K562 (cell line): ENCODE results near the gene UBE2I. TPM values are rescaled to one million over a fixed set of nuclear protein-coding genes. Genes with fewer than 3 reads are reported as not detected.

Experiments
- CXXC5 ChIP-seq: fragments of 250-450 bp; sonication (Bioruptor Pico); IDR thresholded peaks from 2 replicates; pipeline ENCODE4 v1.8.0; 2022; ENCODE audit warnings: inconsistent platforms, mild to moderate bottlenecking, moderate library complexity
- DIDO1 ChIP-seq: fragments of 450-650 bp; IDR thresholded peaks from 2 replicates; pipeline ENCODE4 v1.6.1; 2016; ENCODE audit warnings: low read depth, missing biosample characterization, missing genetic modification characterization
- FOXA1 ChIP-seq: fragments of 450-650 bp; IDR thresholded peaks from 2 replicates; pipeline ENCODE4 v1.6.1; 2016; ENCODE audit warnings: mild to moderate bottlenecking, borderline replicate concordance
- FOXK1 ChIP-seq: sonication (generic); formaldehyde crosslinking; IDR thresholded peaks from 2 replicates; pipeline ENCODE4 v1.8.0; 2022; ENCODE audit warnings: missing genetic modification reagents, mild to moderate bottlenecking, borderline replicate concordance
- GABPA ChIP-seq: fragments of 200-800 bp; sonication (Bioruptor generic); conservative IDR thresholded peaks from 2 replicates; pipeline ENCODE4 v1.6.1; 2016; ENCODE audit warnings: low read depth, missing genetic modification characterization, missing compliant biosample characterization
- GATAD2B ChIP-seq: fragments of 450-650 bp; IDR thresholded peaks from 2 replicates; pipeline ENCODE4 v1.6.1; 2017; ENCODE audit warnings: mild to moderate bottlenecking, borderline replicate concordance
- KDM1A ChIP-seq, 2 experiments: fragments of 450-650 bp; IDR thresholded peaks; 2 replicates each; pipeline ENCODE4 v1.6.1; 2016; ENCODE audit warnings: mild to moderate bottlenecking in 2 of 2
- MAFG ChIP-seq: fragments of 450-650 bp; conservative IDR thresholded peaks from 2 replicates; pipeline ENCODE4 v1.6.1; 2016; ENCODE audit warnings: missing genetic modification characterization, missing compliant biosample characterization
- NR2C2 ChIP-seq, 2 experiments: fragments of 200-800 bp in 1 of 2; sonication (Bioruptor generic) in 1 of 2; sonication (generic) in 1 of 2; formaldehyde crosslinking in 1 of 2; IDR thresholded peaks; 2 replicates each; pipeline versions ENCODE4 v1.6.1 to v1.8.0; 2016 to 2022; ENCODE audit warnings: mild to moderate bottlenecking in 1 of 2, missing compliant biosample characterization in 1 of 2, missing genetic modification characterization in 1 of 2, missing genetic modification reagents in 1 of 2
- NR4A1 ChIP-seq, 2 experiments: fragments of 250-450 bp in 1 of 2; fragments of 450-650 bp in 1 of 2; sonication (Bioruptor Pico) in 1 of 2; IDR thresholded peaks; 2 replicates each; pipeline versions ENCODE4 v1.4.0 to v1.6.1; 2016 to 2020; ENCODE audit warnings: mild to moderate bottlenecking in 2 of 2, missing compliant biosample characterization in 1 of 2, missing genetic modification characterization in 1 of 2, moderate library complexity in 1 of 2
- TAF9B ChIP-seq: fragments of 450-650 bp; IDR thresholded peaks from 2 replicates; pipeline ENCODE4 v1.6.1; 2018; ENCODE audit warnings: mild to moderate bottlenecking; ENCODE audit not compliant: partially characterized antibody
- TARDBP ChIP-seq: fragments of 450-650 bp; IDR thresholded peaks from 2 replicates; pipeline ENCODE4 v1.6.1; 2016
- TBL1XR1 ChIP-seq, 2 experiments: IDR thresholded peaks; 2 replicates each; pipeline ENCODE4 v1.6.1; 2012; ENCODE audit warnings: improper control_type of control experiment in 2 of 2, low read length in 2 of 2, mild to moderate bottlenecking in 1 of 2
- TFAM ChIP-seq: fragments of 250-450 bp; sonication (Bioruptor Pico); conservative IDR thresholded peaks from 2 replicates; pipeline ENCODE4 v1.5.0; 2021; ENCODE audit warnings: mild to moderate bottlenecking, moderate library complexity
- ZNF174 ChIP-seq: fragments of 250-450 bp; sonication (Bioruptor Pico); IDR thresholded peaks from 2 replicates; pipeline ENCODE4 v1.4.0; 2020; ENCODE audit warnings: mild to moderate bottlenecking
- ZNF184 ChIP-seq: sonication (generic); formaldehyde crosslinking; IDR thresholded peaks from 2 replicates; pipeline ENCODE4 v1.5.0; 2020; ENCODE audit warnings: missing genetic modification reagents
- ZNF3 ChIP-seq: fragments of 250-450 bp; sonication (Bioruptor Pico); IDR thresholded peaks from 2 replicates; pipeline ENCODE4 v1.5.0; 2021; ENCODE audit warnings: mild to moderate bottlenecking, moderate library complexity
- ZNF316 ChIP-seq: fragments of 450-650 bp; IDR thresholded peaks from 2 replicates; pipeline ENCODE4 v1.6.1; 2016
- ZNF444 ChIP-seq: fragments of 250-450 bp; sonication (Bioruptor Pico); IDR thresholded peaks from 2 replicates; pipeline ENCODE4 v1.4.0; 2020; ENCODE audit warnings: mild to moderate bottlenecking, moderate library complexity
- ZNF696 ChIP-seq: fragments of 250-450 bp; sonication (Bioruptor Pico); conservative IDR thresholded peaks from 2 replicates; pipeline ENCODE4 v1.4.0; 2020; ENCODE audit warnings: mild to moderate bottlenecking, moderate library complexity
- polyA plus RNA-seq, 8 experiments: library from polyadenylated mRNA; depleted of rRNA in 4 of 8; stranded (reverse) in 5 of 8; unstranded in 3 of 8; fragments of >200 nt; fragmentation: Nextera tagmentation in 2 of 8; fragmentation: Illumina TruSeq in 1 of 8; extraction: Ambion mirVana in 2 of 8; extraction: Trizol in 1 of 8; gene quantifications; 2 replicates each; pipeline versions ENCODE4 v1.2.1 to v1.2.3, GENCODE V29; 2011 to 2014; ENCODE audit warnings: inconsistent platforms in 1 of 8, missing spikeins in 1 of 8
- total RNA-seq, 7 experiments: library from RNA; depleted of rRNA in 6 of 7; stranded (reverse); fragments of >200 nt in 6 of 7; fragmentation: Illumina TruSeq in 2 of 7; extraction: Trizol in 2 of 7; gene quantifications; 2 replicates each; pipeline versions ENCODE4 v1.2.1 to v1.2.3, GENCODE V29; 2011 to 2021; ENCODE audit warnings: low replicate concordance in 1 of 7
- TF ChIP-seq, protein P1 (sequence below): fragments of 250-450 bp; sonication (Bioruptor Pico); IDR thresholded peaks from 2 replicates; pipeline ENCODE4 v1.6.1; 2021; ENCODE audit warnings: mild to moderate bottlenecking
- TF ChIP-seq, protein P2 (sequence below): fragments of 250-450 bp; sonication (Bioruptor Pico); IDR thresholded peaks from 2 replicates; pipeline ENCODE4 v1.5.0; 2021; ENCODE audit warnings: mild to moderate bottlenecking, borderline replicate concordance
- TF ChIP-seq, protein P3 (sequence below), 2 experiments: fragments of 450-650 bp; conservative IDR thresholded peaks; 2 replicates each; pipeline ENCODE4 v1.6.1; 2017; ENCODE audit warnings: mild to moderate bottlenecking in 2 of 2, moderate library complexity in 2 of 2
- TF ChIP-seq, protein P4 (sequence below): fragments of 250-450 bp; sonication (Bioruptor Pico); IDR thresholded peaks from 2 replicates; pipeline ENCODE4 v1.9.0; 2021; ENCODE audit warnings: mild to moderate bottlenecking

UBE2I gene
- total and polyA plus RNA-seq, 9 of the 15 experiments (the other 6 are each of a cell fraction or from before 2014, with no cell fraction given): 36.6 to 254 (median 104) TPM

DNA sequence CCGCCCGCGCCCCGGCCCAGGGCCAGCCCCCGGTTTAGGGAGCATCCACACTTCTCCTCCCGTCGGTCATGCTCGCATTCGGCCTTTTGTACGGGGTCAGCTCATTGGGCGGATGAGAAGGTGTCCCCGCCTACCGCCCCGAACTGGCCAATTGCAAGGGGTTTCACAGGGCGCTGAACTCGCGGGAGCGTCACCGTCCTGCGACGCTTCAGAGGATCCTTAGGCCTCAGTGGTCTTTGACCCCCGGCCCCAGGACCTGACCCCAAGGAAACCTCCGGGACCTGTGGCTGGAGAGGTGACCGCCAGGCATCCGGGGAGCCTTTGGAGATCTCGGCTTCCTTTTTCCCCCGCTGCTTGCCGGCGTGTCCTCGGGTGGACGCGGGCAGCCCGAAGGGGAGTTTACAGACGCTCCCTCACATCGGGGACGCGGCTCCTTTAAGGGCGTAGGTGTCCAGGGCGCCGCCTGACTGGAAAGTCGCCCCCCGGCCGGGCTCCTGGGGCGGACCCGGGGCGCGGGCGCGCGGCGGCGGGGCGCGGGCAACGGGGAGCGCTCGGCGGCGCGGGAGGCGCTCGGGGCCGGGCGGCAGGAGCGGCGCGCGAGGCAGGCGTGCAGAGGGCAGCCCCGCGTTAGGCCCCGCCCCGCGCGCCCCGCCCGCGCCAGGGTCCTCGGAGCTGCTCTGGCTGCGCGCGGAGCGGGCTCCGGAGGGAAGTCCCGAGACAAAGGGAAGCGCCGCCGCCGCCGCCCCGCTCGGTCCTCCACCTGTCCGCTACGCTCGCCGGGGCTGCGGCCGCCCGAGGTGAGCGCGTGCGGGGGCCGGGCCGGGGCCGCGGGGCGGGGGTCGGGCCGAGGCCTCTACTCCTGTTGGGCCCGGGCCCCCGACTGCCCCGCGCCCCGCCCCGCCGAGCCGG is at the start of gene UBE2I (continued):
- TF ChIP-seq TAF9B (no peak), ZNF174 (CRISPR knock-in tag) (no peak), NR4A1 (CRISPR knock-in tag; IDR thresholded peaks at IDR 0.05) (no peak), NR4A1 (tag; IDR thresholded peaks at IDR 0.05) (0 out of 2 replicates have a peak, but pooled peaks have one; percentile 60), ZNF316 (peak; percentile 24; the same call in 1 of the 2 replicates), TFAM (CRISPR knock-in tag) (no peak), ZNF3 (CRISPR knock-in tag) (no peak), TARDBP (peak; percentile 97), FOXK1 (CRISPR knock-in tag) (0 out of 2 replicates have a peak, but pooled peaks have one; percentile 70), CXXC5 (CRISPR knock-in tag) (peak; percentile 96), MAFG (tag) (no peak), KDM1A (IDR thresholded peaks at IDR 0.05) (no peak), DIDO1 (tag) (peak; percentile 96), GATAD2B (no peak), NR2C2 (CRISPR knock-in tag; IDR thresholded peaks at IDR 0.05) (no peak; the same call in 1 of the 2 replicates), NR2C2 (tag; IDR thresholded peaks at IDR 0.05) (peak; percentile 83), ZNF696 (CRISPR knock-in tag) (no peak), TBL1XR1 (IDR thresholded peaks at IDR 0.05; ENCODE audit: low read length in 2 of 2) (peak in 1 of 2 experiments; percentile 10; a peak in 1 of 4 replicates), FOXA1 (no peak), ZNF444 (no peak), GABPA (tag) (no peak; the same call in none of the 2 replicates), ZNF184 (no peak)
- TF ChIP-seq, protein P1, sequence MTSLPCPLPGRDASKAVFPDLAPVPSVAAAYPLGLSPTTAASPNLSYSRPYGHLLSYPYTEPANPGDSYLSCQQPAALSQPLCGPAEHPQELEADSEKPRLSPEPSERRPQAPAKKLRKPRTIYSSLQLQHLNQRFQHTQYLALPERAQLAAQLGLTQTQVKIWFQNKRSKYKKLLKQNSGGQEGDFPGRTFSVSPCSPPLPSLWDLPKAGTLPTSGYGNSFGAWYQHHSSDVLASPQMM (CRISPR knock-in tag): no peak
- TF ChIP-seq, protein P2, sequence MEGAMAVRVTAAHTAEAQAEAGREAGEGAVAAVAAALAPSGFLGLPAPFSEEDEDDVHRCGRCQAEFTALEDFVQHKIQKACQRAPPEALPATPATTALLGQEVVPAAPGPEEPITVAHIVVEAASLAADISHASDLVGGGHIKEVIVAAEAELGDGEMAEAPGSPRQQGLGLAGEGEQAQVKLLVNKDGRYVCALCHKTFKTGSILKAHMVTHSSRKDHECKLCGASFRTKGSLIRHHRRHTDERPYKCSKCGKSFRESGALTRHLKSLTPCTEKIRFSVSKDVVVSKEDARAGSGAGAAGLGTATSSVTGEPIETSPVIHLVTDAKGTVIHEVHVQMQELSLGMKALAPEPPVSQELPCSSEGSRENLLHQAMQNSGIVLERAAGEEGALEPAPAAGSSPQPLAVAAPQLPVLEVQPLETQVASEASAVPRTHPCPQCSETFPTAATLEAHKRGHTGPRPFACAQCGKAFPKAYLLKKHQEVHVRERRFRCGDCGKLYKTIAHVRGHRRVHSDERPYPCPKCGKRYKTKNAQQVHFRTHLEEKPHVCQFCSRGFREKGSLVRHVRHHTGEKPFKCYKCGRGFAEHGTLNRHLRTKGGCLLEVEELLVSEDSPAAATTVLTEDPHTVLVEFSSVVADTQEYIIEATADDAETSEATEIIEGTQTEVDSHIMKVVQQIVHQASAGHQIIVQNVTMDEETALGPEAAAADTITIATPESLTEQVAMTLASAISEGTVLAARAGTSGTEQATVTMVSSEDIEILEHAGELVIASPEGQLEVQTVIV (CRISPR knock-in tag): no peak
- TF ChIP-seq, protein P3, sequence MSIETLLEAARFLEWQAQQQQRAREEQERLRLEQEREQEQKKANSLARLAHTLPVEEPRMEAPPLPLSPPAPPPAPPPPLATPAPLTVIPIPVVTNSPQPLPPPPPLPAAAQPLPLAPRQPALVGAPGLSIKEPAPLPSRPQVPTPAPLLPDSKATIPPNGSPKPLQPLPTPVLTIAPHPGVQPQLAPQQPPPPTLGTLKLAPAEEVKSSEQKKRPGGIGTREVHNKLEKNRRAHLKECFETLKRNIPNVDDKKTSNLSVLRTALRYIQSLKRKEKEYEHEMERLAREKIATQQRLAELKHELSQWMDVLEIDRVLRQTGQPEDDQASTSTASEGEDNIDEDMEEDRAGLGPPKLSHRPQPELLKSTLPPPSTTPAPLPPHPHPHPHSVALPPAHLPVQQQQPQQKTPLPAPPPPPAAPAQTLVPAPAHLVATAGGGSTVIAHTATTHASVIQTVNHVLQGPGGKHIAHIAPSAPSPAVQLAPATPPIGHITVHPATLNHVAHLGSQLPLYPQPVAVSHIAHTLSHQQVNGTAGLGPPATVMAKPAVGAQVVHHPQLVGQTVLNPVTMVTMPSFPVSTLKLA (conservative IDR thresholded peaks at IDR 0.05): peak; percentile 84 to 92
- TF ChIP-seq, protein P4, sequence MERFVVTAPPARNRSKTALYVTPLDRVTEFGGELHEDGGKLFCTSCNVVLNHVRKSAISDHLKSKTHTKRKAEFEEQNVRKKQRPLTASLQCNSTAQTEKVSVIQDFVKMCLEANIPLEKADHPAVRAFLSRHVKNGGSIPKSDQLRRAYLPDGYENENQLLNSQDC: 0 out of 2 replicates have a peak, but pooled peaks have one; percentile 35
